Measurements from ENCODE around the gene ITFG1.
"Not testable (repeated sequence)": the region's sequence is repeated elsewhere in the genome, so short reads cannot be mapped to it uniquely, and the experiment has no call there.

The ITFG1 gene

DNA sequence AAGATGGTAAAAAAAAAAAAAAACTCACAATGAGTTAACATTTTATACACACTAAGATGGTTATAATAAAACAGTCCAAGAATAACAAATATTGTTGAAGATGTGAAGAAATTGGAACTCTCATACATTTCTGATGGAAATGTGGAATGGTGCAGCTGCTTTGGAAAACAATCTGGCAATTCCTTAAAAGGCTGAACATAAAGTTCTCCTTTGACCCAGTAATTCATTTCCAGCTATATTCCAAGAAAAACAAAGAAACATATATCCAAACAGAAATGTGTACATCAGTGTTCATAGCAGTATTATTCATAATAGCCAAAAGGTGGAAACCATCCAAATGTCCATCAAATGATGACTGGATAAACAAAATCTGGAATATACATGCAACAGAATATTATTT is 219.8 kb downstream of the ITFG1 start:
- Mint-ChIP-seq H3K27me3 (no peaks in the 10 kb centered on the region), H3K9me3 (no peaks in the 10 kb centered on the region), H3K4me3 (no peak overlapping the region), H3K36me3 (ENCODE audit: low read depth) (peaks cover 38% of the 10 kb centered on the region), H3K4me1 (ENCODE audit: low read depth) (no peaks in the 10 kb centered on the region), H3K27ac (no peak overlapping the region)
- DNase-seq: no peak

DNA sequence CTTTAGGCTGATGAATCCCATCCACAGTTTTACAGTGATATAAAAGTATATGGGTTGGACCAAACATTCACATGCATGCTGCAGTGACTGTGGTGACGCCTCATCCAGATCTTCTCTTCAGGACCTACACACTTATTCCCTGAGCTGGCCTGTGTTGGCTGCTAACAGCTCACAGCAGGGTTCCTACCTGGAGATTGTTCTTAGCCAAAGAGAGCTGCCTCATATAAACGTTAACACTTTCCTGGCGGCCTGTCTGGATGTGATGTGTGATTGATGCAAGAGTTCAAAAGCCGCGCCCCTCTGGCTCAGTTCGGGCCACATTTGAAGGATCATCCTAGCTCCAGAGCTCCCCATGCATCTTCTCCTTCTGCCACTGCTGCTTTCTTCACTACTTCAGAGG is 224.1 kb downstream of the ITFG1 start:
- Mint-ChIP-seq H3K36me3 (ENCODE audit: low read depth) (peaks cover 53% of the 10 kb centered on the region), H3K9me3 (no peaks in the 10 kb centered on the region), H3K4me1 (ENCODE audit: low read depth) (no peaks in the 10 kb centered on the region), H3K27ac (no peak overlapping the region), H3K4me3 (no peak overlapping the region), H3K27me3 (no peaks in the 10 kb centered on the region)
- DNase-seq: no peak

DNA sequence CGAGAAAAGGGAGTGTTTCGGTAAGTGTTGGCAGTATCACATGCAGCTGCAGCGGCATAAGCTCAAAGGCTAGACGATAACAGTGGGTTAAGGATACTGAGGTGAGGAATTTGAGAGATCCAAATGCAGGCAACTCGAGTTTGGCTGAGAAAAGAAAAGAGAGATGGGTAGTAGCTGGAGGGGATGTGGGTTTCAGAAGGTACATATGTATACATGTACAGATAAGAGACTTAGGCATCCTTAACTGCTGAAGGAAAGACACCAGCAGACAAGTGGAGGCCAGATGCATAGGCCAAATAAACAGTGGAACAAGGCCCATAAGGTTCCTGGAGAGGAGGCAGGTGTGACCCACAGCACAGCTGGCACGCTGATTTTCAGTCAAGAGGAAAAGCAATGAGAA is 230.6 kb downstream of the ITFG1 start:
- Mint-ChIP-seq H3K27ac (no peak overlapping the region), H3K36me3 (ENCODE audit: low read depth) (peaks cover 56% of the 10 kb centered on the region), H3K27me3 (no peaks in the 10 kb centered on the region), H3K9me3 (peaks cover 2% of the 10 kb centered on the region), H3K4me3 (no peak overlapping the region), H3K4me1 (ENCODE audit: low read depth) (no peaks in the 10 kb centered on the region)
- DNase-seq: no peak

- Mint-ChIP-seq H3K27me3 (no peaks in the 10 kb centered on the region), H3K4me3 (no peak overlapping the region), H3K27ac (no peak overlapping the region), H3K9me3 (peaks cover 4% of the 10 kb centered on the region), H3K4me1 (ENCODE audit: low read depth) (no peaks in the 10 kb centered on the region), H3K36me3 (ENCODE audit: low read depth) (peaks cover 61% of the 10 kb centered on the region)
- DNase-seq: no peak
These were observed 231.5 kb downstream of the ITFG1 start for GRCh38 chr16:47229053-47230050.

DNA sequence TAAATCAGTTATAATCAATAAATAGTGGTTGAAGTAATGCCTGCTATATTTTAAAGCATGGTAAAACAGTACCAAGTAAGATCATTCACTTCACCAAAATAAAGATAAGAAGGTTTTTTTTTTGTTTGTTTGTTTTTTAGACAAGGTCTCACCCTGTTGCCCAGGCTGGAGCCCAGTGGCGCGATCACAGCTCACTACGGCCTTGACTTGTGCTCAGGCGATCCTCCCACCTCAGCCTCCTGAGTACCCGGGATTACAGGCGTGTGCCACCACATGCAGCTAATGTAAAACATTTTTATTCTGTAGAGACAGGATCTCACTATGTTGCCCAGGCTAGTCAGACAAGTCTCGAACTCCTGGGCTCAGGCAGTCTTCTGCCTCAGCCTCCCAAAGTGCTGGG is 232.6 kb downstream of the ITFG1 start:
- Mint-ChIP-seq H3K27me3 (no peaks in the 10 kb centered on the region), H3K4me1 (ENCODE audit: low read depth) (no peaks in the 10 kb centered on the region), H3K9me3 (peaks cover 6% of the 10 kb centered on the region), H3K4me3 (no peak overlapping the region), H3K36me3 (ENCODE audit: low read depth) (peaks cover 58% of the 10 kb centered on the region), H3K27ac (no peak overlapping the region)
- DNase-seq: no peak

DNA sequence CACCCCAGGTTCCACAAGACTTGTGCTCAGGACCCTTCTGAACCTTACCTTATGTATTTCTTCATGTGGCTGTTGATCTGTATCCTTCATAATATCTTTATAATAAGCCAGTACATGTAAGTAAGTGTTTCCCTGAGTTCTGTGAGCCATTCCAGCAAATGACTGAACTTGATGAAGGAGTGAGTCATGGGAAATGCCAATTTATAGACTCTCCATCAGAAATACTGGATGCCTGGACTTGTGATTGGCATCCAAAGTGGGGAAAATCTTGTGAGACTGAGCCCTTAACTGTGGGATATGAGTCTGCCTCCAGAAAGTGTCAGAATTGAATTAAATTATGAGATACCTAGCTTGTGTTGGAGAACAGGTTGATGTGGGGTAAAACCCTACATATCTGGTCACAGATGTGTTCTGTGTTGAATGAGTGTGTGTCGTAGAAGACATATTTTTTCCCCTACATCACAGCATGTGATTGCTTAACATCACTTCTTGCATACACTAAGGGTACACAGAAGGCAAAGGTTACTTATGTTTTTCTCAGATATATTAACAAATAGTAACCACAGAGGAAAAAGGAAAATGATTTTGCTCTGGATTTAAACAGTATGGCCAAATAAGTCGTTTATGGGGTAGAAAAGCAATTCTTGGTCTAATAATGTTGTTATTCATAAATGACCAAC is 247.0 kb downstream of the ITFG1 start:
- Mint-ChIP-seq H3K27ac (no peak overlapping the region), H3K4me1 (ENCODE audit: low read depth) (no peaks in the 10 kb centered on the region), H3K9me3 (no peaks in the 10 kb centered on the region), H3K27me3 (no peaks in the 10 kb centered on the region), H3K4me3 (no peak overlapping the region), H3K36me3 (ENCODE audit: low read depth) (peaks cover 60% of the 10 kb centered on the region)
- no peak for DNase-seq

DNA sequence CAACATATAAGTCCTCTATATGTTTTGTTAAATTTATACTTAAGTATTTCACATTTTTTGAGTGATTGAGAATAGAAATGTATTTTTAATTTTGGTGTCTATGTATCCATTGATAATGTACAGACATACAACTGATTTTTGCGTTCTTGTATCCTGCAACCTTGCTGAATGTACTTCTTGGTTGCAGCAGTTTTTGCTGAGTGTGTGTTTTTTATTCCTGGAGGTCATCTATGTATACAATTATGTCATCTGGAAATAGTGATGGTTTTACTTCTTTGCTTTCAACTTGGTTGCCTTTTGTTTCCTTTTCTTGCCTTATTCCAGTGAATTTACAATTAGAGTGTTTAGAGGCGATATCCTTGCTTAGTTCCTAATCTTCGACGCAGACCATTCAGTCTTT is 249.6 kb downstream of the ITFG1 start:
- no peaks in the 10 kb centered on the region for H3K4me1 Mint-ChIP-seq (ENCODE audit: low read depth)
- H3K36me3 Mint-ChIP-seq (ENCODE audit: low read depth): peaks cover 40% of the 10 kb centered on the region
- DNase-seq: no peak
- no peaks in the 10 kb centered on the region for H3K9me3 Mint-ChIP-seq
- no peak overlapping the region for H3K27ac Mint-ChIP-seq
- no peaks in the 10 kb centered on the region for H3K27me3 Mint-ChIP-seq
- no peak overlapping the region for H3K4me3 Mint-ChIP-seq

- Mint-ChIP-seq H3K9me3 (no peaks in the 10 kb centered on the region), H3K36me3 (ENCODE audit: low read depth) (peaks cover 3% of the 10 kb centered on the region), H3K27ac (no peak overlapping the region), H3K27me3 (no peaks in the 10 kb centered on the region), H3K4me3 (no peak overlapping the region), H3K4me1 (ENCODE audit: low read depth) (no peaks in the 10 kb centered on the region)
- no peak for DNase-seq
These were observed 255.9 kb downstream of the ITFG1 start for GRCh38 chr16:47204736-47205504.

- not testable (repeated sequence) for DNase-seq; H3K4me1 Mint-ChIP-seq (ENCODE audit: low read depth); H3K27ac Mint-ChIP-seq; H3K36me3 Mint-ChIP-seq (ENCODE audit: low read depth); H3K9me3 Mint-ChIP-seq; H3K4me3 Mint-ChIP-seq; H3K27me3 Mint-ChIP-seq
These were observed 257.4 kb downstream of the ITFG1 start for GRCh38 chr16:47203433-47203832.

DNA sequence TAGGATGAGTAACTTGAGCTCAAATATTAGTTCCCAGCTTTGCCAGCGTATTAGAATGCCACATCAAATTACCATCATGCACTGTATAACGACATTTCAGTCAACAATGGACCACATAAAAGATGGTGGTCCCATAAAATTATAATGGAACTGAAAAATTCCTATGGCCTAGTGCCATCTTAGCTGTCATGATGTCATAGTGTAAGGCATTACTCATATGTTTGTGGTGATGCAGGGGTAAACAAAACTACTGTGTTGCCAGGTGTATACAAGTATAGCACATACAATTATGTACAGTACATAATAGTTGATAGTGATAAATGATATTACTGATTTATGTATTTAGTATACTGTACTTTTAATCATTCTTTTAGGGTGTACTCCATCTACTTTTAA is 262.7 kb downstream of the ITFG1 start:
- Mint-ChIP-seq H3K9me3 (no peaks in the 10 kb centered on the region), H3K4me1 (ENCODE audit: low read depth) (no peaks in the 10 kb centered on the region)
- DNase-seq: no peak

DNA sequence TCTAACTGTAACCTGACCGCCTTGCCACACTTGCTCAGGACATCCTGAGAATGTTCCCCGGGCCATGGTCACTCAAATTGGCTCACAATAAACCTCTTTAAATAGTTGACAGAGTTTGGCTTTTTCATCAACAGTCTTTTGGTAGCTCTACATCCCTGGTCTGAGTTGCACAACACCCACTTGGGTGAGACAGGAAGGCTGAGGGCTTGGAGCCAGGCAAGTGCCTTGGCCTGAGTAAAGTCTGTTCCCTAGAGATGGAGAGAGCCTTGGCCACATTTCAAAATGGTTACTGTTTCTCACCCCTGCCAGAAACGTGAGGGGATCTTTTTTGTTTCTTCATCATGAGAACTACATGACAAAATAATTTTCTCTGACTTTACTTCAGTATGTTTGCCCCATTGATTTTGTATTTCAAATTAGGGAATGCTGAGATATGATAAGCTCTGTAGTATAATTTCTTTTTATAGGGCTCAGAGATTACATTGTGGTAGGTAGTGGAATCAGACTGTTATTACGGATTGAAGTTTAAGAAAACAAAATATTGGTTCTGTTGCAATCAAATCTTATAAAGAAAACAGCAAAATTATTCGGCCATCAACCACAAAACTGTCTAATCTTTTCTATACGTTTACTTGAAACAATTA is 263.2 kb downstream of the ITFG1 start:
- Mint-ChIP-seq H3K36me3 (ENCODE audit: low read depth) (peaks cover 26% of the 10 kb centered on the region), H3K4me3 (no peak overlapping the region), H3K4me1 (ENCODE audit: low read depth) (no peaks in the 10 kb centered on the region), H3K27me3 (no peaks in the 10 kb centered on the region), H3K9me3 (no peaks in the 10 kb centered on the region), H3K27ac (no peak overlapping the region)
- no peak for DNase-seq

More for the DNA sequence above, 262.7 kb downstream of the ITFG1 start:
- Mint-ChIP-seq H3K36me3 (ENCODE audit: low read depth) (peaks cover 23% of the 10 kb centered on the region), H3K4me3 (no peak overlapping the region), H3K27ac (no peak overlapping the region), H3K27me3 (no peaks in the 10 kb centered on the region)

DNA sequence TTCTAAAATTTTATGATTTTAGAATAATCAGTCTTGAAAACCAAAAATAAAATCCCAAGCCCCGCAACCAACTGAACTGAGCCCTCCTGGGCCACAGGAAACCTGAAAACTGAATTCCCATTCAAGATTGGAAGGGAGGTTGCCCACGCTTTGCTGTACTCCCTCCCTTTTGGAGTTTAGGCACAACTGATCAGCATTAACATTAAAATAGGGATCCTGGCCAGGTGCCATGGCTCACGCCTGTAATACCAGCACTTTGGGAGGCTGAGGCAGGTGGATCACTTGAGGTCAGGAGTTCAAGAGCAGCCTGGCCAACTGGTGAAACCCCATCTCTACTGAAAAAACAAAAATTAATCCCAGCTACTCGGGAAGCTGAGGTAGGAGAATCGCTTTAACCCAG is 264.4 kb downstream of the ITFG1 start:
- no peaks in the 10 kb centered on the region for H3K27me3 Mint-ChIP-seq
- H3K36me3 Mint-ChIP-seq (ENCODE audit: low read depth): peaks cover 32% of the 10 kb centered on the region
- H3K27ac Mint-ChIP-seq: no peak overlapping the region
- no peak overlapping the region for H3K4me3 Mint-ChIP-seq
- no peak for DNase-seq
- H3K9me3 Mint-ChIP-seq: peaks cover 4% of the 10 kb centered on the region
- H3K4me1 Mint-ChIP-seq (ENCODE audit: low read depth): no peaks in the 10 kb centered on the region

- DNase-seq: no peak
- no peaks in the 10 kb centered on the region for H3K9me3 Mint-ChIP-seq
- H3K36me3 Mint-ChIP-seq (ENCODE audit: low read depth): peaks cover 22% of the 10 kb centered on the region
- no peaks in the 10 kb centered on the region for H3K4me1 Mint-ChIP-seq (ENCODE audit: low read depth)
- H3K27ac Mint-ChIP-seq: no peak overlapping the region
- H3K27me3 Mint-ChIP-seq: no peaks in the 10 kb centered on the region
- H3K4me3 Mint-ChIP-seq: no peak overlapping the region
These were observed 278.5 kb downstream of the ITFG1 start for GRCh38 chr16:47182318-47182717.

DNA sequence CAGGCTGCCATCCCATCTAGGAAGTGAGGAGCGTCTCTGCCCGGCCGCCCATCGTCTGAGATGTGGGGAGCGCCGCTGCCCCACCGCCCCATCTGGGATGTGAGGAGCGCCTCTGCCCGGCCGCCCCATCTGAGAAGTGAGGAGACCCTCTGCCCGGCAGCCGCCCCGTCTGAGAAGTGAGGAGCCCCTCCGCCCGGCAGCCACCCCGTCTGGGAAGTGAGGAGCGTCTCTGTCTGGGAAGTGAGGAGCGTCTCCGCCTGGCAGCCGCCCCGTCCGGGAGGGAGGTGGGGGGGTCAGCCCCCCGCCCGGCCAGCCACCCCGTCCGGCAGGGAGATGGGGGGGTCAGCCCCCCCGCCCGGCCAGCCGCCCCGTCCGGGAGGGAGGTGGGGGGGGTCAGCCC is 279.8 kb downstream of the ITFG1 start:
- DNase-seq; H3K9me3 Mint-ChIP-seq; H3K4me3 Mint-ChIP-seq; H3K27me3 Mint-ChIP-seq; H3K4me1 Mint-ChIP-seq (ENCODE audit: low read depth); H3K27ac Mint-ChIP-seq: not testable (repeated sequence)
- H3K36me3 Mint-ChIP-seq (ENCODE audit: low read depth): peaks cover 22% of the 10 kb centered on the region
